ENCODE data around the gene IL1RN.

IL1RN gene

DNA sequence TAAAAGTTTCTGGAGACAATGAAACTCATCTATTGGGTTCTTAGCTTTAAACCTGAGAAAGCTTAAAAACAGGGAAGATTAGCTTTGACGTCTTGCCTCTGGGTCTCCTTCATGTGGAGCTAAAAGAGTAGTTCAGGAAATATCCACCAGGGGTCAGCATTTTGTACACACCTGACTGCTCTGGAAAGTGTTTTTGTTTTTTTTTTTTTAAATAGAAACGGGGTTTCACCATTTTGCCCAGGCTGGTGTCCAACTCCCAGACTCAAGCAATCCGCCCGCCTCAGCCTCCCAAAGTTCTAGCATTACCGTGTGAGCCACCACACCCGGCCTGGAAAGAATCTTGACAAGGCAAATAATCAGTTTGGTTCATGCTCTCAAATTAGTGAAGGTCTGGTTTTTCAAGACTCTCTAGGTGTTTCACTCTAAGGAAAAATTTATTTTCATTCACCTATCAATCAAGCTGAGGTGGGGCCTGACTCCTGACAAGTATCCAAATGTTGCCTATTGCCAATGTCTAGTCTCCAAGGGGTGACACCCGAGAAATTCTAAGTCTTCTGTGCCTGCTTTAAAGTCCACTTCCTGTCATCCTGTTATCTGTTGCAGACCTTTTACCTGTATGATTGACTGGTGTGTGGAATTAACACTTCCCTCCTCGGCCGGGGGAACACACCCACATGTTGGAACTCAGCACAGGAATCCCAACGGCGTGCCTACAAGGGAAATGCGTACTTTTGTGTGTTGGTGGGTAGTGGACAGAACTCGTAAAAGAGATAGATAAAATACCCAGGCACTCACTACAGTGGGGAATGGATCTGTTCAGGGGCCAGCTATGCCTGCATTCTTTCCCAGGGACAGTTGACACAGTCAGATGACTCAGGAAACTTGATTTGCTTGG is 11.3 kb downstream of the IL1RN start:
- DNase-seq (ENCODE audit: low read depth, low spot score) = peak; percentile 74
- no CpG with 5 or more reads among the region's 13 CpGs for WGBS (ENCODE audit: insufficient coverage, insufficient read length)

GRCh38 chr2:113141451-113141850 is 14.1 kb downstream of the IL1RN start:
- no CpG with 5 or more reads among the region's 6 CpGs for WGBS (ENCODE audit: insufficient coverage, insufficient read length)
- no peak for DNase-seq (ENCODE audit: low read depth, low spot score)
- no peaks in the 10 kb centered on the region for H3K27me3 ChIP-seq (ENCODE audit: control insufficient read depth, insufficient read depth, low read length)
- no peaks in the 10 kb centered on the region for H3K36me3 ChIP-seq (ENCODE audit: control insufficient read depth, insufficient read depth, low read length)
- H3K4me1 ChIP-seq (ENCODE audit: control insufficient read depth, insufficient read depth, low read length) = no peaks in the 10 kb centered on the region
- no peaks in the 10 kb centered on the region for H3K9me3 ChIP-seq (ENCODE audit: control insufficient read depth, insufficient read depth, low read length)
- H3K4me3 ChIP-seq (ENCODE audit: low read length) = no peak overlapping the region
- no peak overlapping the region for H3K27ac ChIP-seq (ENCODE audit: low read length)

More for the DNA sequence above, 11.3 kb downstream of the IL1RN start:
- Histone ChIP-seq H3K9me3 (ENCODE audit: control insufficient read depth, insufficient read depth, low read length) (no peaks in the 10 kb centered on the region), H3K36me3 (ENCODE audit: control insufficient read depth, insufficient read depth, low read length) (no peaks in the 10 kb centered on the region), H3K4me3 (ENCODE audit: low read length) (no peak overlapping the region), H3K4me1 (ENCODE audit: control insufficient read depth, insufficient read depth, low read length) (no peaks in the 10 kb centered on the region), H3K27me3 (ENCODE audit: control insufficient read depth, insufficient read depth, low read length) (no peaks in the 10 kb centered on the region), H3K27ac (ENCODE audit: low read length) (no peak overlapping the region)

GRCh38 chr2:113142290-113142689 is 14.9 kb downstream of the IL1RN start:
- WGBS (ENCODE audit: insufficient coverage, insufficient read length) = no CpG with 5 or more reads among the region's 2 CpGs
- H3K9me3 ChIP-seq (ENCODE audit: control insufficient read depth, insufficient read depth, low read length) = no peaks in the 10 kb centered on the region
- H3K4me1 ChIP-seq (ENCODE audit: control insufficient read depth, insufficient read depth, low read length) = no peaks in the 10 kb centered on the region
- no peak for DNase-seq (ENCODE audit: low read depth, low spot score)
- no peak overlapping the region for H3K27ac ChIP-seq (ENCODE audit: low read length)
- H3K4me3 ChIP-seq (ENCODE audit: low read length) = no peak overlapping the region
- no peaks in the 10 kb centered on the region for H3K27me3 ChIP-seq (ENCODE audit: control insufficient read depth, insufficient read depth, low read length)
- no peaks in the 10 kb centered on the region for H3K36me3 ChIP-seq (ENCODE audit: control insufficient read depth, insufficient read depth, low read length)

DNA sequence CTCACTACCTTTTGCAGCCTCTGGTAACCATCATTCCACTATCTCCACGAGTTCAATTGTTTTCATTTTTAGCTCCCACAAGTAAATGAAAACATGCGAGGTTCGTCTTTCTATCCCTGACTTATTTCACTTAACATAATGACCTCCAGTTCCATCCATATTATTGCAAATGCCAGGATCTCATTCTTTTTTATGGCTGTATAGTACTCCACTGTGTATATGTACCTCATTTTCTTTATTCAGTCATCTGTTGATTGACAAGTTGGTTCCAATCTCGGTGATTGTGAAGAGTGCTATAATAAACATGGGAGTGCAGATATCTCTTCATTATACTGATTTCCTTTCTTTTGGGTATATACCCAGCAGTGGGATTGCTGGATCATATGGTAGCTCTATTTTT is 16.9 kb downstream of the IL1RN start:
- no peaks in the 10 kb centered on the region for H3K36me3 ChIP-seq (ENCODE audit: control insufficient read depth, insufficient read depth, low read length)
- no peaks in the 10 kb centered on the region for H3K4me1 ChIP-seq (ENCODE audit: control insufficient read depth, insufficient read depth, low read length)
- H3K4me3 ChIP-seq (ENCODE audit: low read length) = no peak overlapping the region
- no peak overlapping the region for H3K27ac ChIP-seq (ENCODE audit: low read length)
- no peaks in the 10 kb centered on the region for H3K9me3 ChIP-seq (ENCODE audit: control insufficient read depth, insufficient read depth, low read length)
- no peaks in the 10 kb centered on the region for H3K27me3 ChIP-seq (ENCODE audit: control insufficient read depth, insufficient read depth, low read length)
- no peak for DNase-seq (ENCODE audit: low read depth, low spot score)
- no CpG with 5 or more reads among the region's 4 CpGs for WGBS (ENCODE audit: insufficient coverage, insufficient read length)

GRCh38 chr2:113148606-113149552 is 21.5 kb downstream of the IL1RN start:
- no peak overlapping the region for H3K4me3 ChIP-seq (ENCODE audit: low read length)
- no CpG with 5 or more reads among the region's 8 CpGs for WGBS (ENCODE audit: insufficient coverage, insufficient read length)
- no peak overlapping the region for H3K27ac ChIP-seq (ENCODE audit: low read length)
- no peaks in the 10 kb centered on the region for H3K36me3 ChIP-seq (ENCODE audit: control insufficient read depth, insufficient read depth, low read length)
- no peaks in the 10 kb centered on the region for H3K27me3 ChIP-seq (ENCODE audit: control insufficient read depth, insufficient read depth, low read length)
- no peak for DNase-seq (ENCODE audit: low read depth, low spot score)
- H3K4me1 ChIP-seq (ENCODE audit: control insufficient read depth, insufficient read depth, low read length) = no peaks in the 10 kb centered on the region
- H3K9me3 ChIP-seq (ENCODE audit: control insufficient read depth, insufficient read depth, low read length) = no peaks in the 10 kb centered on the region

GRCh38 chr2:113149553-113150257 is 22.3 kb downstream of the IL1RN start:
- no peak for DNase-seq (ENCODE audit: low read depth, low spot score)
- no peaks in the 10 kb centered on the region for H3K9me3 ChIP-seq (ENCODE audit: control insufficient read depth, insufficient read depth, low read length)
- H3K27ac ChIP-seq (ENCODE audit: low read length) = no peak overlapping the region
- no peaks in the 10 kb centered on the region for H3K27me3 ChIP-seq (ENCODE audit: control insufficient read depth, insufficient read depth, low read length)
- no peaks in the 10 kb centered on the region for H3K36me3 ChIP-seq (ENCODE audit: control insufficient read depth, insufficient read depth, low read length)
- no CpG with 5 or more reads among the region's 1 CpG for WGBS (ENCODE audit: insufficient coverage, insufficient read length)
- H3K4me1 ChIP-seq (ENCODE audit: control insufficient read depth, insufficient read depth, low read length) = no peaks in the 10 kb centered on the region
- no peak overlapping the region for H3K4me3 ChIP-seq (ENCODE audit: low read length)

DNA sequence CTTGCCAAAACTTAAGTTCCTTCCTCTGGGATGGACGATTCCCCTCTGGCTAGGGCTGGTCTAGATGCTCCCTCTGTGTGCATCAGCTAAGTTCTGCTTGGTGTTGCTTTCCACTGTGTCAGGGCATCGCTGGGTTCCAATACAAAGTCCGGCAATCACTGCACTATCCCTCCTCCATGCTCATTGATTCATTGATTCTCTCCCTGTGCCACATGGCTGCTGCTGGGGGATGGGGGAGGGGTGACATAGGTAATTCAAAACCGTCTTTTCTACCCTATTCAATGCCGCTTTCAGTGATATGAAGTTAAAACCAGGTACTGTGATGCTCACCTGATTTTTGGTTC is 22.8 kb downstream of the IL1RN start:
- Histone ChIP-seq H3K4me3 (ENCODE audit: low read length) (no peak overlapping the region), H3K27me3 (ENCODE audit: control insufficient read depth, insufficient read depth, low read length) (no peaks in the 10 kb centered on the region), H3K36me3 (ENCODE audit: control insufficient read depth, insufficient read depth, low read length) (no peaks in the 10 kb centered on the region), H3K27ac (ENCODE audit: low read length) (no peak overlapping the region), H3K9me3 (ENCODE audit: control insufficient read depth, insufficient read depth, low read length) (no peaks in the 10 kb centered on the region), H3K4me1 (ENCODE audit: control insufficient read depth, insufficient read depth, low read length) (no peaks in the 10 kb centered on the region)
- WGBS (ENCODE audit: insufficient coverage, insufficient read length) = no CpG with 5 or more reads among the region's 5 CpGs
- DNase-seq (ENCODE audit: low read depth, low spot score) = no peak

DNA sequence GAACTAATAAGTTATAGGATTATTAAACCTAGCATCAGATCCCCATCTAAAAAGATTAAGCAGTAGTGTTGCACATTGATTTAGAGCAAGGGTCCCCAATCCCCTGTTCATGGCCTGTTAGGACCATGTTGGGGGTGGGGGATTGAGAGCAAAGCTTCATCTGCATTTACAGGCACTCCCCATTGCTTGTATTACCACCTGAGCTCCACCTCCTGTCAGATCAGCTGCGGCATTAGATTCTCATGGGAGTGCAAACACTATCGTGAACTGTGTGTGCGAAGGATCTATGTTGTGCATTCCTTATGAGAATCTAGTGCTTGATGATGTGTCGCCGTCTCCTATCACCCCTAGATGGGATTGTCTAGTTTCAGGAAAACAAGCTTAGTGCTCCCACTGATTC is 27.9 kb downstream of the IL1RN start:
- no peak overlapping the region for H3K27ac ChIP-seq (ENCODE audit: low read length)
- H3K36me3 ChIP-seq (ENCODE audit: control insufficient read depth, insufficient read depth, low read length) = no peaks in the 10 kb centered on the region
- no peak overlapping the region for H3K4me3 ChIP-seq (ENCODE audit: low read length)
- DNase-seq (ENCODE audit: low read depth, low spot score) = no peak
- H3K27me3 ChIP-seq (ENCODE audit: control insufficient read depth, insufficient read depth, low read length) = peaks cover 7% of the 10 kb centered on the region; the same call in 1 of the 2 replicates
- no peaks in the 10 kb centered on the region for H3K9me3 ChIP-seq (ENCODE audit: control insufficient read depth, insufficient read depth, low read length)
- WGBS (ENCODE audit: insufficient coverage, insufficient read length) = no CpG with 5 or more reads among the region's 5 CpGs
- peaks cover 2% of the 10 kb centered on the region; the same call in 1 of the 2 replicates for H3K4me1 ChIP-seq (ENCODE audit: control insufficient read depth, insufficient read depth, low read length)

DNA sequence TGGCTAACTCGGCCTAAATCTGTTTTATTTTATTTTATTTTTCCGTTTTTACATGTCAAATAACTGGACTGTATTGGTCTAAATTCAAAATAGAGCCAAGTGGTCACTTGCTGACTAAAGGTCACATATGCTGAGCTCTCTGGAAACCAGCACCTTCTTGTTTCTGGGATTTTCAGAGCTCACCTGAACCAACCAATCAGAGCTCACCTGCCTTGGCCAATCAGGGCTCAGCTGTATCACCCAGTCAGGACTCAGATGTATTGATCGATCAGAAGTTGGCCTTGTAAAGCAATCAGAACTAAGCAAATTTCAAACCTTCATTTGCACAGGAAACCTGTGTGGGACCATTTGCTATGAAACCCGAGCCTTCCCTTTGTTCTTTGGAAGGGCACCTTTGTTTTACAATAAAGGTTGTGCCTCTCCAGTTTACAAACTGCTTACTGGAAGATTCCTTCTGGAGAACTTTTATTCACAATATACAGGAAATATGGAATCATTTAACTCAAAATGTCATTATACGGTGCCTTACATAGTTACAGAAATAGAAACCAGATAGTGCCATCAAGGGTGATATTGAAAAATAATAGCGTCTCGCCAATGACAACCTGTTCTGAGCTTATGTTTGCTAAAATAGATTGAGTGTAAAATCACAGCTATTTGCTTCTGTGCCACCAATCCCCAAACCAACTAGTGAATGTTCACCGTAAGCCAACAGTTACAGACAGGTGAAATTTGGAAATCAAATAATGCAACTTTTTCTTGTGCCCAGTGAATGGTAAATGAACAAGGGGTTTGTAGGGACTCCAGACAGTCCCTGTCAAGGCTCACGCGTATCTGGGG is 29.1 kb downstream of the IL1RN start:
- DNase-seq (ENCODE audit: low read depth, low spot score) = no peak
- peaks cover 7% of the 10 kb centered on the region; the same call in 1 of the 2 replicates for H3K27me3 ChIP-seq (ENCODE audit: control insufficient read depth, insufficient read depth, low read length)
- H3K4me3 ChIP-seq (ENCODE audit: low read length) = peak overlapping the region; percentile 50; the same call in 1 of the 2 replicates
- peaks cover 2% of the 10 kb centered on the region; the same call in 1 of the 2 replicates for H3K4me1 ChIP-seq (ENCODE audit: control insufficient read depth, insufficient read depth, low read length)
- H3K27ac ChIP-seq (ENCODE audit: low read length) = no peak overlapping the region
- no peaks in the 10 kb centered on the region for H3K36me3 ChIP-seq (ENCODE audit: control insufficient read depth, insufficient read depth, low read length)
- no peaks in the 10 kb centered on the region for H3K9me3 ChIP-seq (ENCODE audit: control insufficient read depth, insufficient read depth, low read length)
- WGBS (ENCODE audit: insufficient coverage, insufficient read length) = no CpG with 5 or more reads among the region's 10 CpGs
